NT2/D1 (cell line): ENCODE data around the gene RAB28.

ENCODE experiments used
- DNase-seq: peaks from one replicate; pipeline ENCODE4 v3.0.0-alpha.2; 2011; ENCODE audit warnings: low read depth, low spot score
- H3K27me3 ChIP-seq: 2 replicates; pipeline ENCODE4 v1.6.0; 2011; ENCODE audit warnings: mild to moderate bottlenecking; ENCODE audit not compliant: insufficient read length, insufficient read depth
- H3K36me3 ChIP-seq: 2 replicates; pipeline ENCODE4 v1.6.1; 2011; ENCODE audit warnings: mild to moderate bottlenecking, low read length, mixed read lengths; ENCODE audit not compliant: insufficient read depth, insufficient read length
- H3K4me1 ChIP-seq: 2 replicates; pipeline ENCODE4 v1.5.1; 2011; ENCODE audit not compliant: insufficient read depth, insufficient read length
- H3K4me3 ChIP-seq: 2 replicates; pipeline ENCODE4 v1.5.1; 2011; ENCODE audit warnings: low read depth; ENCODE audit not compliant: insufficient read length
- H3K9ac ChIP-seq: 2 replicates; pipeline ENCODE4 v1.6.0; 2011; ENCODE audit warnings: low read depth; ENCODE audit not compliant: insufficient read length
- H3K9me3 ChIP-seq: 2 replicates; pipeline ENCODE4 v1.5.1; 2011; ENCODE audit warnings: mild to moderate bottlenecking, low read length; ENCODE audit not compliant: insufficient read depth
- SUZ12 ChIP-seq: IDR thresholded peaks from 2 replicates; pipeline ENCODE4 v1.6.1; 2011; ENCODE audit not compliant: insufficient read length, insufficient read depth; ENCODE audit errors: extremely low read depth
- YY1 ChIP-seq: IDR thresholded peaks from 2 replicates; pipeline ENCODE4 v1.6.1; 2011; ENCODE audit not compliant: insufficient read length, insufficient read depth
- ZNF274 ChIP-seq: IDR thresholded peaks from 2 replicates; pipeline ENCODE4 v1.6.1; 2011; ENCODE audit warnings: mild to moderate bottlenecking, low read depth, low read length

Gene RAB28

GRCh38 chr4:13522282-13523104, 38.4 kb upstream of the RAB28 start:
- TF ChIP-seq YY1 (no peak), SUZ12 (no peak), ZNF274 (no peak)
- H3K9ac ChIP-seq = no peak overlapping the region
- H3K9me3 ChIP-seq = peaks cover 16% of the 10 kb centered on the region; the same call in 1 of the 2 replicates
- H3K36me3 ChIP-seq = peaks cover 18% of the 10 kb centered on the region
- no peak for DNase-seq
- no peaks in the 10 kb centered on the region for H3K4me1 ChIP-seq
- no peak overlapping the region for H3K4me3 ChIP-seq
- no peaks in the 10 kb centered on the region for H3K27me3 ChIP-seq

GRCh38 chr4:13521047-13521446, 36.9 kb upstream of the RAB28 start:
- Histone ChIP-seq H3K27me3 (no peaks in the 10 kb centered on the region), H3K9ac (no peak overlapping the region), H3K36me3 (peaks cover 14% of the 10 kb centered on the region), H3K4me3 (no peak overlapping the region), H3K4me1 (no peaks in the 10 kb centered on the region), H3K9me3 (peaks cover 16% of the 10 kb centered on the region; the same call in 1 of the 2 replicates)
- DNase-seq = no peak
- no peak for TF ChIP-seq ZNF274
- no peak for TF ChIP-seq YY1
- no peak for TF ChIP-seq SUZ12

- no peaks in the 10 kb centered on the region for H3K36me3 ChIP-seq
- no peak overlapping the region for H3K4me3 ChIP-seq
- H3K9ac ChIP-seq = no peak overlapping the region
- TF ChIP-seq ZNF274 = no peak
- no peak for TF ChIP-seq YY1
- TF ChIP-seq SUZ12 = no peak
- no peak for DNase-seq
- H3K9me3 ChIP-seq = no peaks in the 10 kb centered on the region
- H3K4me1 ChIP-seq = no peaks in the 10 kb centered on the region
- no peaks in the 10 kb centered on the region for H3K27me3 ChIP-seq
Observed at GRCh38 chr4:13516315-13516860, 32.2 kb upstream of the RAB28 start.

GRCh38 chr4:13515268-13515667, 31.1 kb upstream of the RAB28 start:
- Histone ChIP-seq H3K27me3 (no peaks in the 10 kb centered on the region), H3K4me1 (no peaks in the 10 kb centered on the region), H3K4me3 (no peak overlapping the region), H3K9me3 (no peaks in the 10 kb centered on the region), H3K36me3 (no peaks in the 10 kb centered on the region), H3K9ac (no peak overlapping the region)
- no peak for TF ChIP-seq ZNF274
- TF ChIP-seq YY1 = no peak
- no peak for DNase-seq

GRCh38 chr4:13514722-13515121, 30.6 kb upstream of the RAB28 start:
- Histone ChIP-seq H3K9ac (no peak overlapping the region), H3K4me3 (no peak overlapping the region), H3K36me3 (no peaks in the 10 kb centered on the region), H3K4me1 (peaks cover 2% of the 10 kb centered on the region), H3K27me3 (no peaks in the 10 kb centered on the region), H3K9me3 (no peaks in the 10 kb centered on the region)
- no peak for TF ChIP-seq SUZ12
- no peak for TF ChIP-seq YY1
- TF ChIP-seq ZNF274 = no peak
- DNase-seq = no peak

GRCh38 chr4:13511101-13511500, 27.0 kb upstream of the RAB28 start:
- no peak for DNase-seq
- Histone ChIP-seq H3K4me3 (no peak overlapping the region), H3K27me3 (no peaks in the 10 kb centered on the region), H3K4me1 (peaks cover 2% of the 10 kb centered on the region), H3K36me3 (no peaks in the 10 kb centered on the region), H3K9me3 (no peaks in the 10 kb centered on the region), H3K9ac (no peak overlapping the region)
- TF ChIP-seq YY1 (no peak), SUZ12 (no peak), ZNF274 (no peak)

- TF ChIP-seq SUZ12 (no peak), ZNF274 (no peak), YY1 (no peak)
- H3K36me3 ChIP-seq = no peaks in the 10 kb centered on the region
- peak; percentile 78 for DNase-seq
- no peak overlapping the region for H3K9ac ChIP-seq
- H3K27me3 ChIP-seq = no peaks in the 10 kb centered on the region
- H3K4me3 ChIP-seq = no peak overlapping the region
- H3K9me3 ChIP-seq = no peaks in the 10 kb centered on the region
- peaks cover 2% of the 10 kb centered on the region for H3K4me1 ChIP-seq
Observed at GRCh38 chr4:13509442-13509841, 25.3 kb upstream of the RAB28 start.
